K562 (cell line): Measurements from ENCODE around the gene SPRN.

Source experiments
- CREM ChIP-seq: IDR thresholded peaks from 2 replicates; pipeline ENCODE4 v1.6.1; 2014; ENCODE audit warnings: antibody characterized with exemption, low read depth
- CTCF ChIP-seq, 3 experiments: IDR thresholded peaks in 2 of 3; conservative IDR thresholded peaks in 1 of 3; 2 replicates each; pipeline ENCODE4 v1.5.1; 2011 to 2012; ENCODE audit warnings: low read length in 3 of 3, mild to moderate bottlenecking in 3 of 3, control low read depth in 2 of 3, improper control_type of control experiment in 1 of 3, inconsistent platforms in 1 of 3, low read depth in 1 of 3, mixed read lengths in 1 of 3, moderate library complexity in 1 of 3; ENCODE audit not compliant: insufficient read depth in 2 of 3
- IRF1 ChIP-seq: sonication (generic); formaldehyde crosslinking; IDR thresholded peaks from 2 replicates; pipeline ENCODE4 v1.8.0; 2022; ENCODE audit warnings: missing genetic modification reagents, mild to moderate bottlenecking, borderline replicate concordance
- MXI1 ChIP-seq: IDR thresholded peaks from 2 replicates; pipeline ENCODE4 v1.6.1; 2011; ENCODE audit warnings: low read depth, mild to moderate bottlenecking, improper control_type of control experiment, low read length
- NCOA6 ChIP-seq: fragments of 450-650 bp; IDR thresholded peaks from 2 replicates; pipeline ENCODE4 v1.6.1; 2017; ENCODE audit warnings: mild to moderate bottlenecking
- POLR2AphosphoS5 ChIP-seq: IDR thresholded peaks from 2 replicates; pipeline ENCODE4 v1.6.1; 2011; ENCODE audit warnings: mild to moderate bottlenecking, low read depth, low read length, moderate library complexity; ENCODE audit not compliant: control insufficient read depth, insufficient read depth
- ZBTB8A ChIP-seq: fragments of 450-650 bp; IDR thresholded peaks from 2 replicates; pipeline ENCODE4 v1.6.1; 2018; ENCODE audit warnings: mild to moderate bottlenecking, moderate library complexity; ENCODE audit not compliant: partially characterized antibody
- ZNF121 ChIP-seq: sonication (generic); formaldehyde crosslinking; conservative IDR thresholded peaks from 2 replicates; pipeline ENCODE4 v1.8.0; 2022; ENCODE audit warnings: missing genetic modification reagents
- ZNF324 ChIP-seq: fragments of 250-450 bp; sonication (Bioruptor Pico); IDR thresholded peaks from 2 replicates; pipeline ENCODE4 v1.4.0; 2020; ENCODE audit warnings: mild to moderate bottlenecking
- ZNF407 ChIP-seq: fragments of 450-650 bp; IDR thresholded peaks from 2 replicates; pipeline ENCODE4 v1.6.1; 2016; ENCODE audit warnings: low read depth
- ZNF639 ChIP-seq, 2 experiments: fragments of 200-800 bp in 1 of 2; sonication (Bioruptor generic) in 1 of 2; sonication (generic) in 1 of 2; formaldehyde crosslinking in 1 of 2; IDR thresholded peaks in 1 of 2; conservative IDR thresholded peaks in 1 of 2; 2 replicates each; pipeline versions ENCODE4 v1.5.0 to v1.6.1; 2016 to 2020; ENCODE audit warnings: missing compliant biosample characterization in 1 of 2, missing genetic modification characterization in 1 of 2, missing genetic modification reagents in 1 of 2

- TF ChIP-seq CTCF (IDR thresholded peaks at IDR 0.05 in 2 of 3, conservative IDR thresholded peaks at IDR 0.05 in 1 of 3; ENCODE audit: insufficient read depth in 2 of 3, low read depth in 1 of 3, low read length in 3 of 3) (peak; percentile 58 to 73 (median 72)), NCOA6 (no peak), MXI1 (no peak), CREM (no peak), ZNF121 (no peak), POLR2AphosphoS5 (no peak), ZNF324 (CRISPR knock-in tag) (no peak), ZBTB8A (no peak), ZNF407 (no peak), IRF1 (CRISPR knock-in tag) (no peak), ZNF639 (CRISPR knock-in tag; conservative IDR thresholded peaks at IDR 0.05 in 1 of 2, IDR thresholded peaks at IDR 0.05 in 1 of 2) (no peak)
Measured at GRCh38 chr10:133438711-133439273, 14.4 kb upstream of the SPRN start.
